ENCODE results near the gene GLOD5.

- TF ChIP-seq POLR2AphosphoS5 (IDR thresholded peaks at IDR 0.05; ENCODE audit: low read depth, low read length) (no peak), POLR2A (IDR thresholded peaks at IDR 0.05; ENCODE audit: low read depth, low read length) (no peak)
Observed at GRCh38 chrX:48745222-48745621, 16.3 kb upstream of the GLOD5 start.

Data from GM12892 (cell line).